Measurements from ENCODE around the gene UST. TPM values are rescaled to one million over a fixed set of nuclear protein-coding genes. Genes with fewer than 3 reads are reported as not detected.

UST gene
- total RNA-seq, 2 experiments from 2014 or later = 1.9 to 3.7 TPM

GRCh38 chr6:149025061-149025460 lies 278.2 kb downstream of the UST start:
- TF ChIP-seq CTCF (IDR thresholded peaks at IDR 0.05) = no peak
- peaks cover 3% of the 10 kb centered on the region for H3K36me3 ChIP-seq (ENCODE audit: insufficient read depth, low read length)
- ATAC-seq (ENCODE audit: poor library complexity) (no peak), DNase-seq (no peak)
- peaks cover 4% of the 10 kb centered on the region for H3K9me3 Mint-ChIP-seq
- H3K27me3 Mint-ChIP-seq = no peaks in the 10 kb centered on the region
- no peak overlapping the region for H3K4me3 ChIP-seq (ENCODE audit: low read length)
- H3K4me1 ChIP-seq (ENCODE audit: insufficient read depth, low read length) = peaks cover 2% of the 10 kb centered on the region
- H3K27ac ChIP-seq (ENCODE audit: low read depth in 1 of 2, low read length in 2 of 2) = no peak overlapping the region
- peaks cover 7% of the 10 kb centered on the region for H3K36me3 Mint-ChIP-seq (ENCODE audit: low read depth)
- ChIA-PET CTCF (interaction anchor here (1.1 to 1.6 kb wide), 3 partner anchors 57 to 623 kb away, joined by 3 to 5 read pairs (median 5); no protein-coding TSS in a partner anchor), POLR2A (interaction anchor here (1.2 kb wide), 1 partner anchor 42 kb away, joined by 4 read pairs; no protein-coding TSS in a partner anchor)
- peaks cover 0 to 4% of the 10 kb centered on the region in 2 experiments for H3K9me3 ChIP-seq (ENCODE audit: control insufficient read depth in 1 of 2, insufficient read depth in 1 of 2, low read length in 2 of 2)
- intact Hi-C loops (cut with DNase I, micrococcal nuclease) = loop anchor here in 1 of 2 experiments (10.0 kb wide), 1 partner anchor 670 kb away; no protein-coding TSS in a partner anchor
- no peaks in the 10 kb centered on the region for H3K27me3 ChIP-seq (ENCODE audit: control insufficient read depth in 1 of 2, insufficient read depth in 2 of 2, low read length in 2 of 2)
- H3K4me3 Mint-ChIP-seq = no peak overlapping the region
- H3K27ac Mint-ChIP-seq = no peak overlapping the region
- peaks cover 10% of the 10 kb centered on the region for H3K4me1 Mint-ChIP-seq (ENCODE audit: low read depth)

- Histone ChIP-seq H3K36me3 (ENCODE audit: insufficient read depth, low read length) (peaks cover 2% of the 10 kb centered on the region), H3K9me3 (ENCODE audit: control insufficient read depth in 1 of 2, insufficient read depth in 1 of 2, low read length in 2 of 2) (peaks cover 0 to 4% of the 10 kb centered on the region in 2 experiments), H3K27ac (ENCODE audit: low read depth in 1 of 2, low read length in 2 of 2) (no peak overlapping the region), H3K4me3 (ENCODE audit: low read length) (no peak overlapping the region), H3K4me1 (ENCODE audit: insufficient read depth, low read length) (peaks cover 10% of the 10 kb centered on the region), H3K27me3 (ENCODE audit: control insufficient read depth in 1 of 2, insufficient read depth in 2 of 2, low read length in 2 of 2) (no peaks in the 10 kb centered on the region)
- no peak for ATAC-seq (ENCODE audit: poor library complexity)
- POLR2A ChIA-PET = no interaction called here
- Mint-ChIP-seq H3K9me3 (peaks cover 4% of the 10 kb centered on the region), H3K36me3 (ENCODE audit: low read depth) (peaks cover 7% of the 10 kb centered on the region), H3K27me3 (no peaks in the 10 kb centered on the region), H3K27ac (no peak overlapping the region), H3K4me3 (no peak overlapping the region), H3K4me1 (ENCODE audit: low read depth) (peaks cover 24% of the 10 kb centered on the region)
- CTCF ChIA-PET = no interaction called here
- peak; percentile 8 for TF ChIP-seq CTCF (IDR thresholded peaks at IDR 0.05)
- intact Hi-C loops (cut with DNase I, micrococcal nuclease) = loop anchor here in 1 of 2 experiments (10.0 kb wide), 1 partner anchor 668 kb away; no protein-coding TSS in a partner anchor
- DNase-seq = peak in 2 of 14 experiments; percentile 40 to 43
Measured at GRCh38 chr6:149026530-149026942, 279.7 kb downstream of the UST start.

GRCh38 chr6:149027484-149027883 lies 280.7 kb downstream of the UST start:
- H3K4me3 Mint-ChIP-seq = no peak overlapping the region
- H3K36me3 Mint-ChIP-seq (ENCODE audit: low read depth) = no peaks in the 10 kb centered on the region
- DNase-seq = no peak
- TF ChIP-seq CTCF (IDR thresholded peaks at IDR 0.05) = no peak
- intact Hi-C loops (cut with DNase I, micrococcal nuclease) = loop anchor here in 1 of 2 experiments (10.0 kb wide), 1 partner anchor 667 kb away; no protein-coding TSS in a partner anchor
- ChIA-PET POLR2A (interaction anchor here (1.5 kb wide), 1 partner anchor 37 kb away, joined by 3 read pairs; no protein-coding TSS in a partner anchor), CTCF (no interaction called here)
- no peaks in the 10 kb centered on the region for H3K36me3 ChIP-seq (ENCODE audit: insufficient read depth, low read length)
- no peak overlapping the region for H3K27ac ChIP-seq (ENCODE audit: low read depth in 1 of 2, low read length in 2 of 2)
- no peaks in the 10 kb centered on the region for H3K27me3 Mint-ChIP-seq
- H3K9me3 ChIP-seq (ENCODE audit: control insufficient read depth in 1 of 2, insufficient read depth in 1 of 2, low read length in 2 of 2) = peaks cover 0 to 4% of the 10 kb centered on the region in 2 experiments
- H3K27ac Mint-ChIP-seq = no peak overlapping the region
- H3K4me1 Mint-ChIP-seq (ENCODE audit: low read depth) = peaks cover 34% of the 10 kb centered on the region
- peaks cover 20% of the 10 kb centered on the region for H3K4me1 ChIP-seq (ENCODE audit: insufficient read depth, low read length)
- no peaks in the 10 kb centered on the region for H3K27me3 ChIP-seq (ENCODE audit: control insufficient read depth in 1 of 2, insufficient read depth in 2 of 2, low read length in 2 of 2)
- no peak for ATAC-seq (ENCODE audit: poor library complexity)
- peaks cover 4% of the 10 kb centered on the region for H3K9me3 Mint-ChIP-seq
- no peak overlapping the region for H3K4me3 ChIP-seq (ENCODE audit: low read length)

Measured in CD4-positive, alpha-beta T cell (primary cell).